Osteocyte (in vitro differentiated cells): ENCODE data around the gene KLHL12. TPM values are rescaled to one million over a fixed set of nuclear protein-coding genes. Genes with fewer than 3 reads are reported as not detected.

Experiments
- DNase-seq: peaks from one replicate; pipeline ENCODE4 v3.0.0; 2021; ENCODE audit warnings: mixed read lengths; ENCODE audit not compliant: unreplicated experiment; ENCODE audit errors: extremely low spot score
- H3K27ac Mint-ChIP-seq: one replicate; pipeline ENCODE4 v1.8.0; 2021; ENCODE audit warnings: mild to moderate bottlenecking, mixed read lengths; ENCODE audit not compliant: unreplicated experiment
- H3K27me3 Mint-ChIP-seq: one replicate; pipeline ENCODE4 v1.8.0; 2021; ENCODE audit warnings: mixed read lengths; ENCODE audit not compliant: unreplicated experiment
- H3K36me3 Mint-ChIP-seq: one replicate; pipeline ENCODE4 v1.8.0; 2021; ENCODE audit warnings: mixed read lengths; ENCODE audit not compliant: unreplicated experiment
- H3K4me1 Mint-ChIP-seq: one replicate; pipeline ENCODE4 v1.8.0; 2021; ENCODE audit warnings: mixed read lengths; ENCODE audit not compliant: unreplicated experiment
- H3K4me3 Mint-ChIP-seq: one replicate; pipeline ENCODE4 v1.8.0; 2021; ENCODE audit warnings: mild to moderate bottlenecking, moderate library complexity, mixed read lengths; ENCODE audit not compliant: unreplicated experiment
- H3K9me3 Mint-ChIP-seq: one replicate; pipeline ENCODE4 v1.8.0; 2021; ENCODE audit warnings: mixed read lengths; ENCODE audit not compliant: unreplicated experiment
- CTCF ChIP-seq: fragments of 200-600 bp; sonication (generic); IDR thresholded peaks from 2 replicates; pipeline ENCODE4 v1.5.0; 2021; ENCODE audit warnings: antibody characterized with exemption, mild to moderate bottlenecking, moderate library complexity
- total RNA-seq: library from RNA; stranded (reverse); gene quantifications from 2 replicates; pipeline ENCODE4 v1.2.1, GENCODE V29; 2021

The KLHL12 gene
- total RNA-seq, 1 donor from 2014 or later = 24.2 TPM

- H3K27ac Mint-ChIP-seq = no peak overlapping the region
Measured at GRCh38 chr1:202844259-202844658, 82.8 kb downstream of the KLHL12 start.

DNA sequence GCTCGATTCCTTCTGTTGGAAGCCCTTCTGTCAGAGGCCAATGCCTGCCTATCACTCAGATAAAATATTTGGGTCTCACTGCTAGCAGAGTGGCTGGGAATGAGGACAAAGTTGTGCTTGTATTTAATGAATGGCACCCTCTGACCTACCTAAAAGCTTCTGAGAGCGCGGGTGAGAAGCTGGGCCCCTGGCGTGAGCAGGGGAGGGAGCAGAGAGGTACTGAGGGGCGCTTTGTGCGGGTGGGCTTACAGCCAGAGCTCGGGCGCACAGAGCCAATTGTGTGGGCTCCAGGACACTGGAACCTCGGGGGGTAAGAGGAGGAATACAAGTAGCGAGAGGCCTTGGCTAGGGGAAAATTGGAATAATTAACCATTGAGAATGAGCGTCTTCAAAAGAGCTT, 84.0 kb downstream of the KLHL12 start:
- H3K36me3 Mint-ChIP-seq = no peaks in the 10 kb centered on the region
- DNase-seq = no peak
- peaks cover under 1% of the 10 kb centered on the region for H3K27me3 Mint-ChIP-seq
- no peak for TF ChIP-seq CTCF
- H3K4me3 Mint-ChIP-seq = no peak overlapping the region
- no peaks in the 10 kb centered on the region for H3K4me1 Mint-ChIP-seq
- H3K27ac Mint-ChIP-seq = no peak overlapping the region
- H3K9me3 Mint-ChIP-seq = no peaks in the 10 kb centered on the region

More at GRCh38 chr1:202844259-202844658, 82.8 kb downstream of the KLHL12 start:
- Mint-ChIP-seq H3K9me3 (no peaks in the 10 kb centered on the region), H3K27me3 (no peaks in the 10 kb centered on the region), H3K4me1 (no peaks in the 10 kb centered on the region), H3K4me3 (no peak overlapping the region), H3K36me3 (no peaks in the 10 kb centered on the region)
- no peak for DNase-seq
- TF ChIP-seq CTCF = no peak

Other genes starting within 250 kb of the KLHL12 start
- gene SYT2, start 216.8 kb downstream of the KLHL12 start, total RNA-seq = not detected in 2 replicates
- gene KDM5B, start 118.8 kb downstream of the KLHL12 start, total RNA-seq = 152 and 157 TPM in 2 replicates
- 3.8 and 5.2 TPM in 2 replicates for gene PCAT6, start 116.3 kb downstream of the KLHL12 start, total RNA-seq
- 12.2 and 13.9 TPM in 2 replicates for gene RABIF, start 38.1 kb downstream of the KLHL12 start, total RNA-seq
- gene ADIPOR1, start 31.1 kb upstream of the KLHL12 start, total RNA-seq = 72.3 and 77.0 TPM in 2 replicates
- gene CYB5R1, start 40.0 kb upstream of the KLHL12 start, total RNA-seq = 50.3 and 55.6 TPM in 2 replicates
- 59.6 and 65.9 TPM in 2 replicates for gene TMEM183A, start 80.1 kb upstream of the KLHL12 start, total RNA-seq
- gene PPFIA4, start 99.3 kb upstream of the KLHL12 start, total RNA-seq = 0.63 and 1.4 TPM in 2 replicates
- not detected in 2 replicates for gene MYOG, start 158.8 kb upstream of the KLHL12 start, total RNA-seq
- 0.21 and 0.26 TPM in 2 replicates for gene ADORA1, start 200.5 kb upstream of the KLHL12 start, total RNA-seq
- gene MYBPH, start 248.6 kb upstream of the KLHL12 start, total RNA-seq = not detected in 2 replicates